OCI-LY7 (cell line): Measurements from ENCODE around the gene A2M. TPM values are rescaled to one million over a fixed set of nuclear protein-coding genes. Genes with fewer than 3 reads are reported as not detected.

Experiments used
- BruUV-seq: library from RNA; stranded (reverse); fragments of 400-500 nt; replicated peaks from 2 replicates; lab custom pipeline; 2021; lab: Mats Ljungman, UMichigan
- CTCF ChIA-PET: fragments of 300-600 bp; sonication (Branson Sonifier 250); formaldehyde crosslinking; loops from one replicate; lab custom pipeline; 2022; ENCODE audit warnings: antibody characterized with exemption; ENCODE audit not compliant: unreplicated experiment; lab: Charles Lee
- POLR2A ChIA-PET: fragments of 300-600 bp; sonication (Branson Sonifier 250); formaldehyde crosslinking; loops from one replicate; lab custom pipeline; 2022; ENCODE audit warnings: antibody characterized with exemption; lab: Charles Lee
- DNase-seq: peaks from one replicate; pipeline ENCODE4 v3.0.0-alpha.2; 2015; ENCODE audit warnings: low spot score
- H2AFZ ChIP-seq: fragments of 200-600 bp; sonication (generic), shearing (Covaris generic); 2 replicates; pipeline ENCODE4 v1.6.1; 2014; ENCODE audit warnings: mild to moderate bottlenecking, antibody characterized with exemption, low read length, moderate library complexity
- H3K27ac ChIP-seq: fragments of 200-600 bp; sonication (generic); 2 replicates; pipeline ENCODE4 v1.5.1; 2014; ENCODE audit warnings: mixed run types, low read depth, mild to moderate bottlenecking, moderate library complexity, low read length, inconsistent platforms; ENCODE audit not compliant: poor library complexity, severe bottlenecking
- H3K36me3 ChIP-seq: fragments of 200-600 bp; sonication (generic); 2 replicates; pipeline ENCODE4 v1.6.1; 2014; ENCODE audit warnings: mild to moderate bottlenecking, antibody characterized with exemption, low read length, moderate library complexity, mixed read lengths; ENCODE audit not compliant: insufficient read depth
- H3K4me1 ChIP-seq: fragments of 200-600 bp; sonication (generic); 2 replicates; pipeline ENCODE4 v1.5.1; 2014; ENCODE audit warnings: mild to moderate bottlenecking, low read length; ENCODE audit not compliant: insufficient read depth, poor library complexity, severe bottlenecking
- H3K4me2 ChIP-seq: fragments of 200-600 bp; sonication (generic); 2 replicates; pipeline ENCODE4 v1.6.1; 2014; ENCODE audit warnings: mild to moderate bottlenecking, low read length
- H3K4me3 ChIP-seq: fragments of 200-600 bp; sonication (generic); 2 replicates; pipeline ENCODE4 v1.5.1; 2014; ENCODE audit warnings: mild to moderate bottlenecking, low read depth, low read length; ENCODE audit not compliant: poor library complexity, severe bottlenecking
- H3K79me2 ChIP-seq: fragments of 200-600 bp; sonication (generic); 2 replicates; pipeline ENCODE4 v1.6.1; 2016; ENCODE audit warnings: low read depth, mild to moderate bottlenecking, low read length, moderate library complexity, mixed read lengths; ENCODE audit not compliant: insufficient read depth
- H3K9me2 ChIP-seq: fragments of 200-600 bp; sonication (generic); 2 replicates; pipeline ENCODE4 v1.6.1; 2016; ENCODE audit warnings: mild to moderate bottlenecking, low read length, mixed read lengths; ENCODE audit not compliant: insufficient read depth
- H3K9me3 ChIP-seq: fragments of 200-600 bp; sonication (generic); 2 replicates; pipeline ENCODE4 v1.6.1; 2014; ENCODE audit warnings: mild to moderate bottlenecking, mixed run types, low read length, mixed read lengths
- H4K20me1 ChIP-seq: fragments of 200-600 bp; sonication (generic); 2 replicates; pipeline ENCODE4 v1.6.1; 2014; ENCODE audit warnings: mild to moderate bottlenecking, antibody characterized with exemption, low read length, moderate library complexity, mixed read lengths; ENCODE audit not compliant: insufficient read depth
- CTCF ChIP-seq: fragments of 200-600 bp; sonication (generic); conservative IDR thresholded peaks from 2 replicates; pipeline ENCODE4 v1.5.1; 2014; ENCODE audit warnings: mild to moderate bottlenecking, antibody characterized with exemption, low read length, moderate library complexity, mixed read lengths
- EZH2phosphoT487 ChIP-seq: fragments of 200-600 bp; sonication (generic); IDR thresholded peaks from 2 replicates; pipeline ENCODE4 v1.6.1; 2018; ENCODE audit warnings: low read depth, borderline replicate concordance, mild to moderate bottlenecking, mixed run types, antibody characterized with exemption, low read length, moderate library complexity, mixed read lengths
- intact Hi-C: fragments of 100-400 bp; cut with micrococcal nuclease; formaldehyde crosslinking; loops from one replicate; pipeline ENCODE4 v1.10.0; 2022; ENCODE audit not compliant: unreplicated experiment
- total RNA-seq, 2 experiments: library from RNA; depleted of rRNA in 1 of 2; stranded (reverse); fragments of >200 nt in 1 of 2; shearing (Covaris generic) in 1 of 2; gene quantifications; 2 replicates each; pipeline ENCODE4 v1.2.3, GENCODE V29; 2014 to 2022

The A2M gene
- total RNA-seq, 2 experiments from 2014 or later, result not detected

- Histone ChIP-seq H3K79me2 (no peaks in the 10 kb centered on the region), H3K9me2 (no peaks in the 10 kb centered on the region), H3K9me3 (no peaks in the 10 kb centered on the region), H4K20me1 (no peaks in the 10 kb centered on the region), H2AFZ (no peak overlapping the region), H3K36me3 (no peaks in the 10 kb centered on the region), H3K4me3 (no peak overlapping the region), H3K27ac (no peak overlapping the region), H3K4me2 (no peak overlapping the region), H3K4me1 (no peaks in the 10 kb centered on the region)
- BruUV-seq, result no TSS peak
- ChIA-PET POLR2A (interaction anchor here (1.1 kb wide), 1 partner anchor 16 kb away, joined by 4 read pairs; no protein-coding TSS in a partner anchor), CTCF (no interaction called here)
- intact Hi-C loops, result no loop called here
- TF ChIP-seq EZH2phosphoT487, result no peak
- TF ChIP-seq CTCF, result no peak
- DNase-seq, result no peak
Measured at GRCh38 chr12:9064201-9064814, 51.4 kb downstream of the A2M start.

GRCh38 chr12:9052610-9053009 lies 63.1 kb downstream of the A2M start:
- Histone ChIP-seq H4K20me1 (no peaks in the 10 kb centered on the region), H3K4me3 (no peak overlapping the region), H3K9me2 (no peaks in the 10 kb centered on the region), H3K27ac (no peak overlapping the region), H3K79me2 (no peaks in the 10 kb centered on the region), H3K4me2 (no peak overlapping the region), H3K9me3 (no peaks in the 10 kb centered on the region), H3K36me3 (no peaks in the 10 kb centered on the region), H3K4me1 (no peaks in the 10 kb centered on the region), H2AFZ (no peak overlapping the region)
- POLR2A ChIA-PET, result interaction anchor here (0.6 kb wide), 1 partner anchor 163 kb away, joined by 3 read pairs; no protein-coding TSS in a partner anchor
- no TSS peak for BruUV-seq
- intact Hi-C loops, result no loop called here
- DNase-seq, result no peak
- TF ChIP-seq EZH2phosphoT487 (no peak), CTCF (no peak)
- CTCF ChIA-PET, result no interaction called here

- Histone ChIP-seq H3K9me2 (no peaks in the 10 kb centered on the region), H3K4me3 (no peak overlapping the region), H3K4me2 (no peak overlapping the region), H3K4me1 (no peaks in the 10 kb centered on the region), H3K9me3 (no peaks in the 10 kb centered on the region), H3K27ac (no peak overlapping the region), H2AFZ (no peak overlapping the region), H4K20me1 (no peaks in the 10 kb centered on the region), H3K79me2 (no peaks in the 10 kb centered on the region), H3K36me3 (no peaks in the 10 kb centered on the region)
- CTCF ChIA-PET, result interaction anchor here (1.4 kb wide), 1 partner anchor 161 kb away, joined by 3 read pairs; no protein-coding TSS in a partner anchor
- no peak for DNase-seq
- no peak for TF ChIP-seq CTCF
- no peak for TF ChIP-seq EZH2phosphoT487
- intact Hi-C loops, result no loop called here
- POLR2A ChIA-PET, result no interaction called here
- no TSS peak for BruUV-seq
Measured at GRCh38 chr12:9051158-9051550, 64.6 kb downstream of the A2M start.
